IMR-90 (cell line): ENCODE measurements around the gene AGBL1.

Experiments
- CEBPB ChIP-seq: IDR thresholded peaks from 2 replicates; pipeline ENCODE4 v1.6.1; 2012; ENCODE audit warnings: low read depth, low read length, improper control_type of control experiment
- TF ChIP-seq, protein P1 (sequence below): conservative IDR thresholded peaks from 2 replicates; pipeline ENCODE4 v1.5.1; 2012; ENCODE audit warnings: mild to moderate bottlenecking, low read depth, low read length, improper control_type of control experiment

DNA sequence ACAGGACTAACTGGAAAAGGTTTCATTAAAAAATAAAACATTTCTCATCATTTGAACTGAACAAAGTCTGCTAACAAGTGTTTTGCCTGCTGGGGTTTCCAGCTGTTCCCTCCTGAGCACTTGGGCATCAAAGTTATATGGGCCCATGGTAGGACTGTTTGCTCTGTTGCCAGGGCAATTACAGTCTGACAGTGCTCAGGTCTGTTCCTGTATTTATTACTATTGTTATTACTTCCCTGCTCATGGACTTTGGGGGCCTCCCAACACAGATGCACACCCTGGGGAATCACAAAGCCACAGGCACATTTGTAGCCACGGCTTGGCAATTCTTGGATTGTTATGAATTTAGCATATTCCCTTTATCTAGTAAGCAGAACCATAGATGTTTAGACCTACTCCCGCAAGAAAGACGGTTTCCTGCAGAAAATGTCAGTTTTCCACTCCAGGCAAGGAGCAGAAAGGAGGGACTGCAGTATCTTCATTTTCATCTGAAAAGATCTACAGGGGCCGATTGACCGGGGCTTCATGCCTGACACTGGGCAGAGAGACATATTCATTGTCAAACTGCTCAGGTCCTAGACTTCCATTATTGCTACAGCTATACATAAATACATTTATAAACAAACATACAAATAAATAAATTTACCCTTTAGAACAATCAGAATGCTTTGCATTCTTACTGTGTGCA is 580.2 kb downstream of the AGBL1 start:
- TF ChIP-seq CEBPB, result no peak
- TF ChIP-seq, protein P1, sequence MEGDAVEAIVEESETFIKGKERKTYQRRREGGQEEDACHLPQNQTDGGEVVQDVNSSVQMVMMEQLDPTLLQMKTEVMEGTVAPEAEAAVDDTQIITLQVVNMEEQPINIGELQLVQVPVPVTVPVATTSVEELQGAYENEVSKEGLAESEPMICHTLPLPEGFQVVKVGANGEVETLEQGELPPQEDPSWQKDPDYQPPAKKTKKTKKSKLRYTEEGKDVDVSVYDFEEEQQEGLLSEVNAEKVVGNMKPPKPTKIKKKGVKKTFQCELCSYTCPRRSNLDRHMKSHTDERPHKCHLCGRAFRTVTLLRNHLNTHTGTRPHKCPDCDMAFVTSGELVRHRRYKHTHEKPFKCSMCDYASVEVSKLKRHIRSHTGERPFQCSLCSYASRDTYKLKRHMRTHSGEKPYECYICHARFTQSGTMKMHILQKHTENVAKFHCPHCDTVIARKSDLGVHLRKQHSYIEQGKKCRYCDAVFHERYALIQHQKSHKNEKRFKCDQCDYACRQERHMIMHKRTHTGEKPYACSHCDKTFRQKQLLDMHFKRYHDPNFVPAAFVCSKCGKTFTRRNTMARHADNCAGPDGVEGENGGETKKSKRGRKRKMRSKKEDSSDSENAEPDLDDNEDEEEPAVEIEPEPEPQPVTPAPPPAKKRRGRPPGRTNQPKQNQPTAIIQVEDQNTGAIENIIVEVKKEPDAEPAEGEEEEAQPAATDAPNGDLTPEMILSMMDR, result no peak
